Embryonic facial prominence (tissue), 1 donor: ENCODE results near the gene ADCY5.

Experiments
- DNase-seq: peaks from one replicate; pipeline ENCODE4 v3.0.0-alpha.2; 2016; ENCODE audit errors: extremely low spot score

Gene ADCY5

GRCh38 chr3:123406598-123406997 is 42.3 kb downstream of the ADCY5 start:
- DNase-seq: no peak

- DNase-seq: no peak
Observed at GRCh38 chr3:123405936-123406510, 42.9 kb downstream of the ADCY5 start.

GRCh38 chr3:123405021-123405420 is 43.9 kb downstream of the ADCY5 start:
- DNase-seq: no peak

GRCh38 chr3:123404391-123404790 is 44.5 kb downstream of the ADCY5 start:
- DNase-seq: no peak

GRCh38 chr3:123401836-123402530 is 46.9 kb downstream of the ADCY5 start:
- DNase-seq: no peak

DNA sequence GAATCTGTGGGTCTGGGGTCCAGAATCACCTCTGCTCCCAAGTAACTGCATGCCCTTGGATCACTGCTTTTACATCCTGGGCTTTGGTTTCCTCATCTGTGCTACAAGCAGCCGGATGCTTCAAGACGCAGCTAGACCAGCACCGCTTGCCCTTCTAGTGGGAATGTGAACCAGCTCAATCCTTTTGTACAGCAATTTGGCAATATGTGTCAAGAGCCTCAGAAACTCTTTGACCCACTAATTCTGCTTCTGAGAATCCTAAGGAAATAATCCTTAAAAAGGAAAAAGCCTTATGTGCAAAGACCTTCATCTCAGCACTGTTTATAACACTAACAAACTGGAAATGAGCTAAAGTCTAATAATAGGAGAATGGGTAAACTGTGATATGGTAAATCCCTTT is 48.7 kb downstream of the ADCY5 start:
- no peak for DNase-seq

GRCh38 chr3:123399653-123400052 is 49.2 kb downstream of the ADCY5 start:
- no peak for DNase-seq

DNA sequence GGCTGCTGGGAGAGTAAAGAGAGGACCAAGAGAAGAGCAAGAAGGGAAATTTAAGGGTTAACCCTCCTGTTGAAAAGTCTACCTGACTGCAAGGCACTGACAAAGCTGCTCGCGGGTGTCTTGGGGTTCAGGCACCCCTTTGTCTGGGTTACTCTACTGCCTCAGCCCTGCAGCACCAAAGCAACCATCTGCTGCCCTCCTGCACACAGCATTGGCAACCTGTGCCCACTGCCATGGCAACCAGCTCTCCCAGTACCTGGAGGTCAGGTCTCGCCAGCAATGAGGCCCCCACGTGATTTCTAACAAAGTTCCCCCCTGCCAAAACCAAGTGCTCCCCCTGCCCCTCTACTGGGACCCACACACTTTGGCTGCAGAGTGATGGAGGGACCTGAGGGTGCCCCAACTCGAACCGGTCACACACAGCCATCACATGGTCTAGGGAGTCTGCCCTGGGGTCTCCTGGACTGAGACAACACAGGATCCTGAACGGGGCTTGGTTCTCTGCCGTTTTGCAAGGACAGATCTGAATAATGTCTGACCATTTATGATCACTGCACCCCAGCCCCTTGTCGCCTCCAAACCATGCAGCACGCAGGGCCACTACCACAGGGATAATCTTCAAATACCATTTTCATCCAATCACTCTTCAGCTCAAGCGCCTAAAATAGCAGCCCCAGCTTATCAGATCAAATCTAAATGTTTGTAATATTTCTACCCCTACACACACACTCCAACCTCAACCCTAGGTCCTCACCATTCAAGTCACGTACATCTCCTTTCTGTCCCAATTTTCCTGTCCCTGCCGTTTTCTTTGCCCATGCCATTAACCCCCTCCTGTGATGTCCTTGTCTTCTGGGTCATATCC is 50.7 kb downstream of the ADCY5 start:
- no peak for DNase-seq

DNA sequence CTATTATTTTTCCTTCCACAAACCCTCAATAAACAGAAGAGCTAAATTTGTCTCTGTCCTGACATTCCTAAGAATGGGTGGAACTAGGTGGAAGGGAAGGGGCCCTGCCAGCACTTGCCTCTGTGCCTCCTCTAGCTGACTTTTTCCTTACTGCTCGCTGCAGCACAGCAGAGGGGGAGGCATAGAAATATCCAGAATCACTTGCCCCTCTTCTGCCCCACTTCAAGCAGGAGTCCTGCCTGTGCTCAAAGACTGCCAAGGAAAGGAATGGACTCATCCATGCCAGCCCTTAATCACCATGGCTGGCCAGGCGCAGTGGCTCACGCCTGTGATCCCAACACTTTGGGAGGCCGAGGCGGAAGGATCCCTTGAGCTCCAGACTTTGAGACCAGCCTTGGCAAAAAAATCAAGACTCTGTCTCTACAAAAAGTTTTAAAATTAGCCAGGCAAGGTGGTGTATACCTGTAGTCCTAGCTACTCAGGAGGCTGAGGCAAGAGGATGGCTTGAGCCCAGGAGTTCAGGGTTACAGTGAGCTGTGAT is 51.8 kb downstream of the ADCY5 start:
- DNase-seq: no peak

DNA sequence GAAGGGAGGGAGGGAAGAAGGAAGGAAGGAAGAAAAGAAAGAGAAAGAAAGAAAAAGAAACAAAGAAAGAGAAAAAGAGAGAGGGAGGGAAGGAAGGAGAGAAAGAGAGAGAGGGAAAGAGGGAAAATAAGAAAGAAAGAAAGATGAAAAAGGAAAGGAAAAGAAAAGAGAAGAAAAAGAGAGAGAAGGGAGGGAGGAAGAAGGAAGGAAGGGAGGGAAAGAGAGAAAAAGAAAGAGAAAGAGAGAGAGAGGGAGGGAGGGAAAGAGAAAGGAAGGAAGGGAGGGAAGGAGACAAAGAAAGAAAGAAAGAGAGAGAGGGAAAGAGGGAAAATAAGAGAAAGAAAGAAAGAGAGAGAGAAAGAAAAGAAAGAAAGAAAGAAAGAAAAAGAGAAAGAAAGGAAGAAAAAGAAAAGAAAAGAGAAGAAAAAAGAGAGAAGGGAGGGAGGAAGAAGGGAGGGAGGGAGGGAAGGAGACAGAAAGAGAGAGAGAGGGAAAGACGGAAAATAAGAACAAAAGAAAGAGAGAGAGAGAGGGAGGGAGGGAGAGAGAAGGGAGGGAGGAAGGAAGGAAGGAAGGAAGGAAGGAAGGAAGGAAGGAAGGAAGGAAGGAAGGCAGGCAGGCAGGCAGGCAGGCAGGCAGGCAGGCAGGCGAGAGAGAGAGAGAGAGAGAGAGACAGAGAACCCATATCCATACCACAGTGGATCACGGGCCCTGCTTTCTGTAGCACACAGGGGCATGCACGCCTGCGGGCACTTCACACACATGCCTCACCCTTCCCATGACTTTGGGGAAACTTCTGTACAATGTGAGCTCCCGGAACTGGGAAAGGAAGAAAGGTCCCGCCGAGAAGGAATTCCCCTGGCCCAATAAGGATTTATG is 52.5 kb downstream of the ADCY5 start:
- no peak for DNase-seq

- no peak for DNase-seq
Observed at GRCh38 chr3:123395235-123395634, 53.7 kb downstream of the ADCY5 start.

DNA sequence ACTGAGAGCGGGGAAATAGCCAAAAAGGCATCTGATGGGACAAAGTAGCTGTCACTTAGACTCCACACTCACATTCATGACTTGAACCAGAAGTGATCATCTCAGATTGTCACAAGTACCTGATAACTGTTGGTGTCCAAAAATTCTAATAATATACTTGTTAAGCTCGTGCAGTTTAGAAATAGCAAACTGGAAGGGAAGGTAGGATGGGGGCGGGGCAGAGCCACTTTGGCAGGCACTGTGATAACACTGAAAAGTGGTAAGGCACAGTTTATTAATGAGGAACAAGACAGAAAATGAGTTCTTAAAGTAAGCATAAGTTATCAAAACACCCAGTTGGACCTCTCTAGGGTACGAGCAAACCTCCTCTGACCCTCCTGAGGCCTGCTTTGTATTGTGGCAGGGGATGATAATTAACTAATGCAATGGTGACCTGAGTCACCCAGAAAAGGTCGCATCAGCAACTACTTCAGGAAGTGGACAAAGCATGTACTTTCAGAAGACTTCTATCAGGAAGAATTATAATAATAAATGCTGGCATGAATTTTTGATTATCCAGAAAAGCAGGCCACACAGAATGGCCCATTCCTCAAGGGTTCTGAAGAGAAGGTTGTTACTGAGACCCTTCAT is 54.4 kb downstream of the ADCY5 start:
- DNase-seq: no peak

- DNase-seq: no peak
Observed at GRCh38 chr3:123392871-123393620, 55.8 kb downstream of the ADCY5 start.

- DNase-seq: no peak
Observed at GRCh38 chr3:123392368-123392767, 56.5 kb downstream of the ADCY5 start.

GRCh38 chr3:123390865-123391600 is 57.9 kb downstream of the ADCY5 start:
- DNase-seq: no peak

DNA sequence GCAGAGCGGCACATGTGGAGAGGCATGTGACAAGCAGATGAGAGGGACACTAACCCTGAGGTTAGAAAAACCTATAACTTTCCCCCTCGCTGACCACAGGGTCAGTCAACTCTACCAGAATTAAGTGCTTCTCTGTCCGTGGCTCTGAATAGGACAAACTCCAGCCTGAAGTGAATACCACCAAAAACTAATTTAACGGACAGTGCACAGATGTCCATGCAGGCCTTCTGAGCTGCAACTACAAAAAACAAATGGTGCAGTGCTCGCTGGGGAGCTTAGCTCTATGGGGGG is 59.3 kb downstream of the ADCY5 start:
- DNase-seq: no peak

- DNase-seq: no peak
Observed at GRCh38 chr3:123388811-123389627, 59.9 kb downstream of the ADCY5 start.

GRCh38 chr3:123388042-123388441 is 60.8 kb downstream of the ADCY5 start:
- DNase-seq: no peak

GRCh38 chr3:123387532-123387931 is 61.4 kb downstream of the ADCY5 start:
- no peak for DNase-seq
